Activated T-helper 1 cell treated with anti-CD3 and anti-CD28 coated beads, Interleukin-12 subunit alpha, Interleukin-12 subunit beta, Interleukin-2, Interleukin-4 antibody, amounts not matched to agents 30 ng/mL and 10 ng/mL and 1 ng/mL, durations not matched to agents 14 hours and 24 hours and 36 hours (primary cell): Measurements from ENCODE around the gene SLC44A5. TPM values are rescaled to one million over a fixed set of nuclear protein-coding genes. Genes with fewer than 3 reads are reported as not detected.

Experiments used
- DNase-seq: peaks from one replicate; pipeline ENCODE4 v3.0.0; 2021; ENCODE audit warnings: low spot score
- H3K27ac Mint-ChIP-seq: one replicate; pipeline ENCODE4 v1.8.0; 2021; ENCODE audit warnings: mild to moderate bottlenecking, mixed read lengths
- H3K27me3 Mint-ChIP-seq: one replicate; pipeline ENCODE4 v1.8.0; 2022; ENCODE audit warnings: mild to moderate bottlenecking, moderate library complexity, mixed read lengths; ENCODE audit not compliant: insufficient read depth
- H3K36me3 Mint-ChIP-seq: one replicate; pipeline ENCODE4 v1.8.0; 2021; ENCODE audit warnings: low read depth, mixed read lengths
- H3K4me1 Mint-ChIP-seq: one replicate; pipeline ENCODE4 v1.8.0; 2021; ENCODE audit warnings: low read depth, mixed read lengths
- H3K4me3 Mint-ChIP-seq: one replicate; pipeline ENCODE4 v1.8.0; 2021; ENCODE audit warnings: mild to moderate bottlenecking, moderate library complexity, mixed read lengths
- H3K9me3 Mint-ChIP-seq: one replicate; pipeline ENCODE4 v1.8.0; 2021; ENCODE audit warnings: mixed read lengths
- intact Hi-C: fragments of 100-400 bp; cut with micrococcal nuclease; formaldehyde crosslinking; loops from one replicate; pipeline ENCODE4 v1.15.1; 2024
- total RNA-seq: library from RNA; stranded (reverse); gene quantifications from 2 replicates; pipeline ENCODE4 v1.2.3, GENCODE V29; 2022

SLC44A5 gene
- total RNA-seq, 1 donor from 2014 or later: not detected

- H3K4me1 Mint-ChIP-seq: no peaks in the 10 kb centered on the region
- no peaks in the 10 kb centered on the region for H3K36me3 Mint-ChIP-seq
- H3K9me3 Mint-ChIP-seq: no peaks in the 10 kb centered on the region
- no peak for DNase-seq
- intact Hi-C loops: no loop called here
- no peak overlapping the region for H3K4me3 Mint-ChIP-seq
- no peaks in the 10 kb centered on the region for H3K27me3 Mint-ChIP-seq
- H3K27ac Mint-ChIP-seq: no peak overlapping the region
Measured at GRCh38 chr1:75579046-75579445, 31.9 kb downstream of the SLC44A5 start.

- Mint-ChIP-seq H3K27ac (no peak overlapping the region), H3K36me3 (no peaks in the 10 kb centered on the region), H3K4me1 (no peaks in the 10 kb centered on the region), H3K9me3 (no peaks in the 10 kb centered on the region), H3K4me3 (no peak overlapping the region), H3K27me3 (no peaks in the 10 kb centered on the region)
- no peak for DNase-seq
- intact Hi-C loops: no loop called here
Measured at GRCh38 chr1:75575837-75576236, 35.1 kb downstream of the SLC44A5 start.

- Mint-ChIP-seq H3K27ac (no peak overlapping the region), H3K27me3 (no peaks in the 10 kb centered on the region), H3K4me1 (no peaks in the 10 kb centered on the region), H3K36me3 (no peaks in the 10 kb centered on the region), H3K9me3 (no peaks in the 10 kb centered on the region), H3K4me3 (no peak overlapping the region)
- no peak for DNase-seq
- intact Hi-C loops: no loop called here
Measured at GRCh38 chr1:75567191-75567590, 43.7 kb downstream of the SLC44A5 start.

GRCh38 chr1:75559800-75560199 lies 51.1 kb downstream of the SLC44A5 start:
- H3K4me1 Mint-ChIP-seq: no peaks in the 10 kb centered on the region
- no peaks in the 10 kb centered on the region for H3K36me3 Mint-ChIP-seq
- H3K27me3 Mint-ChIP-seq: no peaks in the 10 kb centered on the region
- H3K27ac Mint-ChIP-seq: no peak overlapping the region
- DNase-seq: no peak
- H3K4me3 Mint-ChIP-seq: no peak overlapping the region
- no peaks in the 10 kb centered on the region for H3K9me3 Mint-ChIP-seq
- intact Hi-C loops: no loop called here

GRCh38 chr1:75559136-75559535 lies 51.8 kb downstream of the SLC44A5 start:
- Mint-ChIP-seq H3K27ac (no peak overlapping the region), H3K36me3 (no peaks in the 10 kb centered on the region), H3K4me1 (no peaks in the 10 kb centered on the region), H3K4me3 (no peak overlapping the region), H3K27me3 (no peaks in the 10 kb centered on the region), H3K9me3 (no peaks in the 10 kb centered on the region)
- no peak for DNase-seq
- intact Hi-C loops: no loop called here

- no peak overlapping the region for H3K27ac Mint-ChIP-seq
- H3K27me3 Mint-ChIP-seq: no peaks in the 10 kb centered on the region
- DNase-seq: no peak
- no peaks in the 10 kb centered on the region for H3K36me3 Mint-ChIP-seq
- no peaks in the 10 kb centered on the region for H3K4me1 Mint-ChIP-seq
- no peaks in the 10 kb centered on the region for H3K9me3 Mint-ChIP-seq
- no peak overlapping the region for H3K4me3 Mint-ChIP-seq
- intact Hi-C loops: no loop called here
Measured at GRCh38 chr1:75554870-75555269, 56.0 kb downstream of the SLC44A5 start.

GRCh38 chr1:75554181-75554580 lies 56.7 kb downstream of the SLC44A5 start:
- Mint-ChIP-seq H3K36me3 (no peaks in the 10 kb centered on the region), H3K4me3 (no peak overlapping the region), H3K27ac (no peak overlapping the region), H3K9me3 (no peaks in the 10 kb centered on the region), H3K27me3 (no peaks in the 10 kb centered on the region), H3K4me1 (no peaks in the 10 kb centered on the region)
- no peak for DNase-seq
- intact Hi-C loops: no loop called here

GRCh38 chr1:75550559-75550958 lies 60.4 kb downstream of the SLC44A5 start:
- H3K9me3 Mint-ChIP-seq: no peaks in the 10 kb centered on the region
- intact Hi-C loops: no loop called here
- H3K27me3 Mint-ChIP-seq: no peaks in the 10 kb centered on the region
- no peaks in the 10 kb centered on the region for H3K4me1 Mint-ChIP-seq
- H3K27ac Mint-ChIP-seq: no peak overlapping the region
- DNase-seq: no peak
- H3K36me3 Mint-ChIP-seq: no peaks in the 10 kb centered on the region
- no peak overlapping the region for H3K4me3 Mint-ChIP-seq

- H3K27me3 Mint-ChIP-seq: no peaks in the 10 kb centered on the region
- intact Hi-C loops: no loop called here
Measured at GRCh38 chr1:75548721-75549480, 62.0 kb downstream of the SLC44A5 start.

GRCh38 chr1:75543705-75544104 lies 67.2 kb downstream of the SLC44A5 start:
- Mint-ChIP-seq H3K4me1 (no peaks in the 10 kb centered on the region), H3K27me3 (no peaks in the 10 kb centered on the region), H3K36me3 (no peaks in the 10 kb centered on the region), H3K4me3 (no peak overlapping the region), H3K9me3 (no peaks in the 10 kb centered on the region), H3K27ac (no peak overlapping the region)
- intact Hi-C loops: no loop called here
- DNase-seq: no peak

More at GRCh38 chr1:75548721-75549480, 62.0 kb downstream of the SLC44A5 start:
- Mint-ChIP-seq H3K4me3 (no peak overlapping the region), H3K27ac (no peak overlapping the region), H3K4me1 (no peaks in the 10 kb centered on the region), H3K36me3 (no peaks in the 10 kb centered on the region), H3K9me3 (no peaks in the 10 kb centered on the region)
- no peak for DNase-seq

- intact Hi-C loops: no loop called here
- Mint-ChIP-seq H3K9me3 (no peaks in the 10 kb centered on the region), H3K4me3 (no peak overlapping the region), H3K27ac (no peak overlapping the region), H3K4me1 (no peaks in the 10 kb centered on the region), H3K27me3 (no peaks in the 10 kb centered on the region), H3K36me3 (no peaks in the 10 kb centered on the region)
- no peak for DNase-seq
Measured at GRCh38 chr1:75542818-75543570, 67.9 kb downstream of the SLC44A5 start.

- Mint-ChIP-seq H3K27me3 (no peaks in the 10 kb centered on the region), H3K4me1 (no peaks in the 10 kb centered on the region), H3K27ac (no peak overlapping the region), H3K4me3 (no peak overlapping the region), H3K36me3 (no peaks in the 10 kb centered on the region), H3K9me3 (no peaks in the 10 kb centered on the region)
- intact Hi-C loops: no loop called here
- DNase-seq: no peak
Measured at GRCh38 chr1:75539230-75540116, 71.4 kb downstream of the SLC44A5 start.

- Mint-ChIP-seq H3K9me3 (no peaks in the 10 kb centered on the region), H3K4me3 (no peak overlapping the region), H3K27ac (no peak overlapping the region), H3K27me3 (no peaks in the 10 kb centered on the region), H3K36me3 (no peaks in the 10 kb centered on the region), H3K4me1 (no peaks in the 10 kb centered on the region)
- DNase-seq: no peak
- intact Hi-C loops: no loop called here
Measured at GRCh38 chr1:75533085-75533484, 77.8 kb downstream of the SLC44A5 start.
